ENCODE data around the gene ZRANB3. TPM values are rescaled to one million over a fixed set of nuclear protein-coding genes. Genes with fewer than 3 reads are reported as not detected.
"Not testable (repeated sequence)": the region's sequence is repeated elsewhere in the genome, so short reads cannot be mapped to it uniquely, and the experiment has no call there.

Gene ZRANB3
- total RNA-seq (ENCODE audit: insufficient read depth, low replicate concordance) = 7.2 TPM

GRCh38 chr2:135530313-135531230 is at the start of gene ZRANB3:
TSS of gene ZRANB3 (minus strand) at chr2:135531218.
- peak; percentile 99 for DNase-seq (ENCODE audit: low spot score)

- DNase-seq (ENCODE audit: low spot score) = no peak
Measured at GRCh38 chr2:135573620-135574019, 42.6 kb upstream of the ZRANB3 start.

- no peak for DNase-seq (ENCODE audit: low spot score)
Measured at GRCh38 chr2:135570884-135571283, 39.9 kb upstream of the ZRANB3 start.

GRCh38 chr2:135563793-135564192 is 32.8 kb upstream of the ZRANB3 start:
- no peak for DNase-seq (ENCODE audit: low spot score)

GRCh38 chr2:135561925-135562324 is 30.9 kb upstream of the ZRANB3 start:
- no peak for DNase-seq (ENCODE audit: low spot score)

DNA sequence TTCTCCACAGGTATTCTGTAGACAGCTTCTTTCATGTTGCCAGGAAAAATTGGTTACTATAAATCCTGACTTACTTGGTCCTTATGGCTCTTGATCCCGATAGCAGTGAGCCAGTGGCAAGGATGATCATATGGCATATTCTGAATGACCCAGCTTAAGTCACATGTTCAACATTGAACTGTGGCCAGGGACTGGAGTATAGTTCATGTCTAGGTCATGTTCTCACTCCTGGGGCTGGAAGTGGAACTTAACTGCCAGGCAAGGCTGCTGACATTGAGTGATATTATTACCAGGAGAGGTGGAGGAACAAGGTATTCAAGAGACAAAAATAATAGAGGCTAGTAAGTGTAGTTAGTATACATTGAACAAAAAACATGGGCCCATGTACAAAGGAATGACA is 26.5 kb upstream of the ZRANB3 start:
- DNase-seq (ENCODE audit: low spot score) = no peak

DNA sequence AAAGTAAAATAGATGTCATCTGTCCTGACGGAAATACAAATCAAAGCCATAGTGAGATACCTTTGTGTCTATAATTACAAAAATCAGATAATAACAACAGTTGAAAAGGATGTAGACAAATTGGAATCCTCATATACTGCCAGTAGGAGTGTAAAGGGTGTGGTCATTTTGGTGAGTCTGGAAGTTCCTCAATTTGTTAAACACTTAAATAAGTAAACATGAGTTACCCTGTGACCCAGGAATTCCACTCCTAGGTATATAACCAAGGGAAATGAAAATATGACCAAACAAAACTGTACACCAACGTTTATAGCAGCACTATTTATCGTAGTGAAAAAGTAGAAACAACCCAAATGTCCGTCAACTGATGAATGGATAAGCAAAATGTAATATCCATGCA is 24.3 kb upstream of the ZRANB3 start:
- DNase-seq (ENCODE audit: low spot score) = no peak

DNA sequence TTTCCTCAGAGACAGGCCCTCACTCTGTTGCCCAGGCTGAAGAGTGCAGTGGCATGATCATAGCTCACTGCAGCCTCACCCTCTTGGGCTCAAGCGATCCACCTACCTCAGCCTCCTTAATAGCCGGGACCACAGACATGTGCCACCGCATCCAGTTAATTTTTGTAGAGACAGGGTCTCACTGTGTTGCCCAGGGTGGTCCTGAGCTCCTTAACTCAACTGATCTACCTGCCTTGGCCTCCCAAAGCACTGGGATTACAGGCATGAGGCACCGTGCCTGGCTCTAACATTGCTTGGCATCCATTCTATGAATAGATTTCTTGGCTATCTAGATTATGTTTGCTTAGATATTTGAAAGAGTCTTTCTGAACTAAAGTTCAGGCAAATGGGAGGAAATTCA is 21.9 kb upstream of the ZRANB3 start:
- no peak for DNase-seq (ENCODE audit: low spot score)

- no peak for DNase-seq (ENCODE audit: low spot score)
Measured at GRCh38 chr2:135551356-135551755, 20.3 kb upstream of the ZRANB3 start.

DNA sequence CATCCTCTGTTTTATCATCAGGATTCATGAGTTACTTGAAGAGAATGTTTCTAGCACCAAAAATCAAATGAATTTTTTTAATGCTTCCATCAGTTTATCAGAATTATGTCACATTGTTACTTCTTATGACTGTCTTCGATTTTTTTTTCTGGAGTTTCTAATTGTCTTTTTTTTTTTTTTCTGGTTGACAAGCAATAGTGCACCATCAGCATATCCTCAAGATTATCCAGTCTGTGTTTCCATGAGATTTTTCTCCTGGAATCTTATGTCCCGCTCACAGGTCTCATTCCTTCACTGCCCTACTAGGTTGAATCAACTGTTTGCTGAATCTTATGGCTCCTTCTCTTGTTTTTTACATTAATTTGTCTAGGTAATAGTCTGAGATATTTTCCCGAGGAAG is 16.3 kb upstream of the ZRANB3 start:
- DNase-seq (ENCODE audit: low spot score) = no peak

- no peak for DNase-seq (ENCODE audit: low spot score)
Measured at GRCh38 chr2:135546436-135546835, 15.4 kb upstream of the ZRANB3 start.

DNA sequence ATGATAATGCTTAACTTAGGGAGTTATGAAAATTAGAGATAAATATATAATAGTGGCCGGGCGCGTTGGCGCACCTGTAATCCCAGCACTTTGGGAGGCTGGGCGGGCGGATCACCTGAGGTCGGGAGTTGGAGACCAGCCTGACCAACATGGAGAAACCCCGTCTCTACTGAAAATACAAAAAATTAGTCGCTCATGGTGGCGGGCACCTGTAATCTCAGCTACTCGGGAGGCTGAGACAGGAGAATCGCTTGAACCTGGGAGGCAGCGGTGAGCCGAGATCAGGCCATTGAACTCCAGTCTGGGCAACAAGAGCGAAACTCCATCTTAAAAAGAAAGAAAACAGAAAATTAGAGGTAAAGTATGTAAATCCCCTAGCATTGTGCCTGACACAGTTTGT is 2.5 kb upstream of the ZRANB3 start:
- not testable (repeated sequence) for DNase-seq (ENCODE audit: low spot score)

- peak; percentile 2 for DNase-seq (ENCODE audit: low spot score)
Measured at GRCh38 chr2:135532581-135532980, 1.6 kb upstream of the ZRANB3 start.

- peak; percentile 100 for DNase-seq (ENCODE audit: low spot score)
Measured at GRCh38 chr2:135531231-135532197, 496 bp upstream of the ZRANB3 start, which contains the start of gene R3HDM1. TSS of gene R3HDM1 (plus strand) at chr2:135531484. CDS start at chr2:135604846, 73,362 bp downstream.

DNA sequence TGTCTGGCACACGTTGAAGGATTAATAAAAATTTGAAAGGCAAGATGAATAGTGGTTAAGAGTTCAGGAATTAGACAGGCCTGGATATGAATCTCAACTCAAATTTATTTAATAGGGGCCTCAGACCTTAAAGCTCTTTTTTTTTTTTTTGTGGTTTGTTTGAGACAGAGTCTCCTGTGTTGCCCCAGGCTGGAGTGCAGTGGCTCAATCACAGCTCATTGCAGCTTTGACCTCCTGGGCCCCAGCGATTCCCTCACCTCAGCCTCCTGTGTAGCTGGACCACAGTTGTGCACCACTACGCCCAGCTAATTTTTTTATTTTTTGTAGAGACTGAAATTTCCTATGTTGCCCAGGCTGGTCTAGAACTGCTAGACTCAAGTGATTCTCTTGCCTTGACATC is 3.0 kb downstream of the ZRANB3 start:
- no peak for DNase-seq (ENCODE audit: low spot score)

DNA sequence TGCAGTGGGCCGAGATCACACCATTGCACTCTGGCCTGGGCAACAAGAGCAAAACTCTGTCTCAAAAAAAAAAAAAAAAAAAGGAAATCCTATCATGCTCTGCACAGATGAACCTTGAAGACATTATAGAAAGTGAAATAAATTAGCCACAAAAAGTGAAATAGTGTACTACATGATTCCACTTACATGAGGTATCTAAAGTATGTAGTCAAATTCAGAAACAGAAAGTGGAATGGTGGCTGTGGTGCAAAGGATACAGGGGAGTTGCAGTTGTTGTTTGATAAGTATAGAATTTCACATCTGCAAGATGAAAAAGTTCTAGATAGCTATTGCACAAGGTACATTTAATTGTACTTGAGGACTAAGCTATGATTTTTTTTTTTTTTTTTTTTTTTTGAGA is 5.2 kb downstream of the ZRANB3 start:
- DNase-seq (ENCODE audit: low spot score) = no peak

- no peak for DNase-seq (ENCODE audit: low spot score)
Measured at GRCh38 chr2:135512099-135512498, 18.9 kb downstream of the ZRANB3 start.

DNA sequence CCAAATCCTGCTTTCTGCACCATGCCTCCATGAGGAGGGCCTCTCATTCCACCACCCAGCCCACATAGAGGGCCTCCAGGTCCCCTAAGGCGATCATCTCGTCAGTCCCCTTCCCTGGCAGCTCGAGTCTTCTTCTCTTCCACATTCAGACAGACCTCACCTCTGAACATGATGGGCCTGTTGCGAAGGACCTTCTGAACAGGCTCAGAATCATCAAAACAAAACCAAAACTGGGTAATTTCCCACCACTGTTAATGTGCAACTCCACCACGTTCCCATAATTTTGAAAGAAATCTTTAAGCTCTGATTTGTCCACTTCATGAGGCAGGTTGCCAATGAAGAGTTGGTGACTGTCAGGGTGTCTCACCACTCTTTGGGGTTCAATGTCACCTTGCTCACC is 20.4 kb downstream of the ZRANB3 start:
- DNase-seq (ENCODE audit: low spot score) = no peak

DNA sequence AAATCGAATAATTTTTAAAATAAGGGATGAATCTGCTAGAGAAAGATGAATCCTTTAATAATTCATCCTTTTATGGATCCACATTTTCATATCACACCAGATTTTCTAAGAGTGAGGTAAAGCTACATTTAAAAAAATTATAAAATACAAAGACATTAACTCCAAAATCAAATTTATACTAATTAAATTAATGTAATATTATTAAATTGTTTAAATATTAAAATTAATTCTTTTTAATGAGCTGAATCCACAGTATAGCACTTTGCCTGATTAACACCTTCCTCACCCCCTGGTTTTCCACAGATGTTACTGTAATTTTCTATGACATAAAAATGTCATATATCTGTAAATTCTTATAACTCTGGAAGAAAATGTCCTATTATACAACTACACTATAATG is 26.2 kb downstream of the ZRANB3 start:
- DNase-seq (ENCODE audit: low spot score) = no peak

GRCh38 chr2:135498588-135498987 is 32.4 kb downstream of the ZRANB3 start:
- not testable (repeated sequence) for DNase-seq (ENCODE audit: low spot score)

GRCh38 chr2:135494917-135495316 is 36.1 kb downstream of the ZRANB3 start:
- DNase-seq (ENCODE audit: low spot score) = no peak

- DNase-seq (ENCODE audit: low spot score) = peak; percentile 23
Measured at GRCh38 chr2:135494503-135494902, 36.5 kb downstream of the ZRANB3 start.

All from umbilical cord (tissue), 2 donors.